WTC11 (cell line): ENCODE data around the gene ADAMTS9.

Source experiments
- ATF1 ChIP-seq: sonication (generic); formaldehyde crosslinking; IDR thresholded peaks from 2 replicates; pipeline ENCODE4 v1.8.1; 2023; ENCODE audit warnings: mild to moderate bottlenecking, moderate library complexity, missing genetic modification reagents
- CREB1 ChIP-seq: sonication (generic); formaldehyde crosslinking; IDR thresholded peaks from 2 replicates; pipeline ENCODE4 v1.8.0; 2023; ENCODE audit warnings: mild to moderate bottlenecking, missing genetic modification reagents
- CREM ChIP-seq: sonication (generic); formaldehyde crosslinking; IDR thresholded peaks from 2 replicates; pipeline ENCODE4 v1.8.1; 2022; ENCODE audit warnings: mild to moderate bottlenecking, missing genetic modification reagents, moderate library complexity
- SP1 ChIP-seq: sonication (generic); formaldehyde crosslinking; conservative IDR thresholded peaks from 2 replicates; pipeline ENCODE4 v1.8.1; 2022; ENCODE audit warnings: missing genetic modification reagents
- TF ChIP-seq, protein P1 (sequence below): sonication (generic); formaldehyde crosslinking; conservative IDR thresholded peaks from 2 replicates; pipeline ENCODE4 v1.8.1; 2023; ENCODE audit warnings: mild to moderate bottlenecking, low read depth, missing genetic modification reagents, moderate library complexity
- TF ChIP-seq, protein P2 (sequence below): fragments of 200-600 bp; IDR thresholded peaks from 2 replicates; pipeline ENCODE4 v1.8.0; 2022; ENCODE audit warnings: antibody characterized with exemption
- TF ChIP-seq, protein P3 (sequence below): sonication (generic); formaldehyde crosslinking; IDR thresholded peaks from 2 replicates; pipeline ENCODE4 v1.8.1; 2023; ENCODE audit warnings: mild to moderate bottlenecking, missing genetic modification reagents
- TF ChIP-seq, protein P4 (sequence below): sonication (generic); formaldehyde crosslinking; IDR thresholded peaks from 2 replicates; pipeline ENCODE4 v1.8.0; 2022; ENCODE audit warnings: mild to moderate bottlenecking, missing genetic modification reagents
- TF ChIP-seq, protein P5 (sequence below): sonication (generic); formaldehyde crosslinking; IDR thresholded peaks from 2 replicates; pipeline ENCODE4 v1.8.1; 2022; ENCODE audit warnings: low read depth, missing genetic modification reagents, borderline replicate concordance

DNA sequence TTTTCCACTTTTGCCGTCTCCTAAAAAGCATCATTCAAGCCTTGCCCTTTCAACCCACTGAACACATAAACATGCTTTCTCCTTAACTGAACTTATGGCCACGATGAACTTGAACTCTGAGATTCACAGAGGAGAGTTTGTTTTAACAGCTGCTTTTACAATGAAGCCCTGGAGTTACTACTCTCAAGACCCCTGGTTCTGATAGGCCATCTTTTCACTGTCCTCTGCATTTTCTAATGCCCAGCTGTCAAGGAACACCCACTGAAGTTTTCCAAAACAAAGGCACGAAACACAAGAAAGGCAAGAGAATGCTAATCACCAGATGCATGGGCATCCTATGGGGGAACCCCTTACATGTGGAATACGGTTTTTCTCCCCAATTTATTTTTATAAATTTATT is 100.8 kb downstream of the ADAMTS9 start:
- TF ChIP-seq CREM (no peak), CREB1 (CRISPR knock-in tag) (no peak), ATF1 (CRISPR knock-in tag) (no peak), SP1 (CRISPR knock-in tag) (no peak)
- TF ChIP-seq, protein P1, sequence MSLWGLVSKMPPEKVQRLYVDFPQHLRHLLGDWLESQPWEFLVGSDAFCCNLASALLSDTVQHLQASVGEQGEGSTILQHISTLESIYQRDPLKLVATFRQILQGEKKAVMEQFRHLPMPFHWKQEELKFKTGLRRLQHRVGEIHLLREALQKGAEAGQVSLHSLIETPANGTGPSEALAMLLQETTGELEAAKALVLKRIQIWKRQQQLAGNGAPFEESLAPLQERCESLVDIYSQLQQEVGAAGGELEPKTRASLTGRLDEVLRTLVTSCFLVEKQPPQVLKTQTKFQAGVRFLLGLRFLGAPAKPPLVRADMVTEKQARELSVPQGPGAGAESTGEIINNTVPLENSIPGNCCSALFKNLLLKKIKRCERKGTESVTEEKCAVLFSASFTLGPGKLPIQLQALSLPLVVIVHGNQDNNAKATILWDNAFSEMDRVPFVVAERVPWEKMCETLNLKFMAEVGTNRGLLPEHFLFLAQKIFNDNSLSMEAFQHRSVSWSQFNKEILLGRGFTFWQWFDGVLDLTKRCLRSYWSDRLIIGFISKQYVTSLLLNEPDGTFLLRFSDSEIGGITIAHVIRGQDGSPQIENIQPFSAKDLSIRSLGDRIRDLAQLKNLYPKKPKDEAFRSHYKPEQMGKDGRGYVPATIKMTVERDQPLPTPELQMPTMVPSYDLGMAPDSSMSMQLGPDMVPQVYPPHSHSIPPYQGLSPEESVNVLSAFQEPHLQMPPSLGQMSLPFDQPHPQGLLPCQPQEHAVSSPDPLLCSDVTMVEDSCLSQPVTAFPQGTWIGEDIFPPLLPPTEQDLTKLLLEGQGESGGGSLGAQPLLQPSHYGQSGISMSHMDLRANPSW (CRISPR knock-in tag): no peak
- TF ChIP-seq, protein P2, sequence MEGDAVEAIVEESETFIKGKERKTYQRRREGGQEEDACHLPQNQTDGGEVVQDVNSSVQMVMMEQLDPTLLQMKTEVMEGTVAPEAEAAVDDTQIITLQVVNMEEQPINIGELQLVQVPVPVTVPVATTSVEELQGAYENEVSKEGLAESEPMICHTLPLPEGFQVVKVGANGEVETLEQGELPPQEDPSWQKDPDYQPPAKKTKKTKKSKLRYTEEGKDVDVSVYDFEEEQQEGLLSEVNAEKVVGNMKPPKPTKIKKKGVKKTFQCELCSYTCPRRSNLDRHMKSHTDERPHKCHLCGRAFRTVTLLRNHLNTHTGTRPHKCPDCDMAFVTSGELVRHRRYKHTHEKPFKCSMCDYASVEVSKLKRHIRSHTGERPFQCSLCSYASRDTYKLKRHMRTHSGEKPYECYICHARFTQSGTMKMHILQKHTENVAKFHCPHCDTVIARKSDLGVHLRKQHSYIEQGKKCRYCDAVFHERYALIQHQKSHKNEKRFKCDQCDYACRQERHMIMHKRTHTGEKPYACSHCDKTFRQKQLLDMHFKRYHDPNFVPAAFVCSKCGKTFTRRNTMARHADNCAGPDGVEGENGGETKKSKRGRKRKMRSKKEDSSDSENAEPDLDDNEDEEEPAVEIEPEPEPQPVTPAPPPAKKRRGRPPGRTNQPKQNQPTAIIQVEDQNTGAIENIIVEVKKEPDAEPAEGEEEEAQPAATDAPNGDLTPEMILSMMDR: no peak
- TF ChIP-seq, protein P3, sequence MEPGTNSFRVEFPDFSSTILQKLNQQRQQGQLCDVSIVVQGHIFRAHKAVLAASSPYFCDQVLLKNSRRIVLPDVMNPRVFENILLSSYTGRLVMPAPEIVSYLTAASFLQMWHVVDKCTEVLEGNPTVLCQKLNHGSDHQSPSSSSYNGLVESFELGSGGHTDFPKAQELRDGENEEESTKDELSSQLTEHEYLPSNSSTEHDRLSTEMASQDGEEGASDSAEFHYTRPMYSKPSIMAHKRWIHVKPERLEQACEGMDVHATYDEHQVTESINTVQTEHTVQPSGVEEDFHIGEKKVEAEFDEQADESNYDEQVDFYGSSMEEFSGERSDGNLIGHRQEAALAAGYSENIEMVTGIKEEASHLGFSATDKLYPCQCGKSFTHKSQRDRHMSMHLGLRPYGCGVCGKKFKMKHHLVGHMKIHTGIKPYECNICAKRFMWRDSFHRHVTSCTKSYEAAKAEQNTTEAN (CRISPR knock-in tag): no peak
- TF ChIP-seq, protein P4, sequence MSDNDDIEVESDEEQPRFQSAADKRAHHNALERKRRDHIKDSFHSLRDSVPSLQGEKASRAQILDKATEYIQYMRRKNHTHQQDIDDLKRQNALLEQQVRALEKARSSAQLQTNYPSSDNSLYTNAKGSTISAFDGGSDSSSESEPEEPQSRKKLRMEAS (CRISPR knock-in tag): no peak
- TF ChIP-seq, protein P5, sequence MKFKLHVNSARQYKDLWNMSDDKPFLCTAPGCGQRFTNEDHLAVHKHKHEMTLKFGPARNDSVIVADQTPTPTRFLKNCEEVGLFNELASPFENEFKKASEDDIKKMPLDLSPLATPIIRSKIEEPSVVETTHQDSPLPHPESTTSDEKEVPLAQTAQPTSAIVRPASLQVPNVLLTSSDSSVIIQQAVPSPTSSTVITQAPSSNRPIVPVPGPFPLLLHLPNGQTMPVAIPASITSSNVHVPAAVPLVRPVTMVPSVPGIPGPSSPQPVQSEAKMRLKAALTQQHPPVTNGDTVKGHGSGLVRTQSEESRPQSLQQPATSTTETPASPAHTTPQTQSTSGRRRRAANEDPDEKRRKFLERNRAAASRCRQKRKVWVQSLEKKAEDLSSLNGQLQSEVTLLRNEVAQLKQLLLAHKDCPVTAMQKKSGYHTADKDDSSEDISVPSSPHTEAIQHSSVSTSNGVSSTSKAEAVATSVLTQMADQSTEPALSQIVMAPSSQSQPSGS (CRISPR knock-in tag): no peak
